GM19324 (cell line): ENCODE measurements around the gene ST8SIA4.

ENCODE experiments used
- ATAC-seq: cut with Tn5 transposase; IDR thresholded peaks from one replicate; pipeline ENCODE4 v1.9.1; 2021; ENCODE audit warnings: mild to moderate bottlenecking, moderate library complexity; ENCODE audit not compliant: unreplicated experiment, low FRiP score

ST8SIA4 gene

GRCh38 chr5:100832252-100833230, 70.5 kb downstream of the ST8SIA4 start:
- no peak for ATAC-seq

GRCh38 chr5:100828898-100829356, 74.2 kb downstream of the ST8SIA4 start:
- ATAC-seq = no peak

- ATAC-seq = peak; percentile 65
Measured at GRCh38 chr5:100828071-100828897, 74.8 kb downstream of the ST8SIA4 start.

- peak; percentile 24 for ATAC-seq
Measured at GRCh38 chr5:100827481-100827889, 75.6 kb downstream of the ST8SIA4 start.

- no peak for ATAC-seq
Measured at GRCh38 chr5:100826133-100826532, 76.9 kb downstream of the ST8SIA4 start.

- no peak for ATAC-seq
Measured at GRCh38 chr5:100824635-100825034, 78.4 kb downstream of the ST8SIA4 start.

- no peak for ATAC-seq
Measured at GRCh38 chr5:100823812-100824211, 79.3 kb downstream of the ST8SIA4 start.

- no peak for ATAC-seq
Measured at GRCh38 chr5:100821751-100822150, 81.3 kb downstream of the ST8SIA4 start.

- no peak for ATAC-seq
Measured at GRCh38 chr5:100818340-100818739, 84.7 kb downstream of the ST8SIA4 start.

GRCh38 chr5:100803397-100803796, 99.7 kb downstream of the ST8SIA4 start:
- ATAC-seq = no peak

GRCh38 chr5:100802208-100802607, 100.9 kb downstream of the ST8SIA4 start:
- no peak for ATAC-seq

- peak; percentile 87 for ATAC-seq
Measured at GRCh38 chr5:100800562-100800961, 102.5 kb downstream of the ST8SIA4 start.

GRCh38 chr5:100799166-100799565, 103.9 kb downstream of the ST8SIA4 start:
- ATAC-seq = no peak

GRCh38 chr5:100797861-100798260, 105.2 kb downstream of the ST8SIA4 start:
- ATAC-seq = no peak

- ATAC-seq = no peak
Measured at GRCh38 chr5:100796851-100797250, 106.2 kb downstream of the ST8SIA4 start.

- no peak for ATAC-seq
Measured at GRCh38 chr5:100794844-100795243, 108.2 kb downstream of the ST8SIA4 start.

GRCh38 chr5:100794218-100794617, 108.9 kb downstream of the ST8SIA4 start:
- ATAC-seq = no peak

GRCh38 chr5:100792781-100793180, 110.3 kb downstream of the ST8SIA4 start:
- no peak for ATAC-seq

- no peak for ATAC-seq
Measured at GRCh38 chr5:100791391-100791790, 111.7 kb downstream of the ST8SIA4 start.

GRCh38 chr5:100790951-100791350, 112.1 kb downstream of the ST8SIA4 start:
- ATAC-seq = no peak

- peak; percentile 77 for ATAC-seq
Measured at GRCh38 chr5:100790170-100790665, 112.9 kb downstream of the ST8SIA4 start.
